ENCODE measurements around the gene PHF19.

Gene PHF19

DNA sequence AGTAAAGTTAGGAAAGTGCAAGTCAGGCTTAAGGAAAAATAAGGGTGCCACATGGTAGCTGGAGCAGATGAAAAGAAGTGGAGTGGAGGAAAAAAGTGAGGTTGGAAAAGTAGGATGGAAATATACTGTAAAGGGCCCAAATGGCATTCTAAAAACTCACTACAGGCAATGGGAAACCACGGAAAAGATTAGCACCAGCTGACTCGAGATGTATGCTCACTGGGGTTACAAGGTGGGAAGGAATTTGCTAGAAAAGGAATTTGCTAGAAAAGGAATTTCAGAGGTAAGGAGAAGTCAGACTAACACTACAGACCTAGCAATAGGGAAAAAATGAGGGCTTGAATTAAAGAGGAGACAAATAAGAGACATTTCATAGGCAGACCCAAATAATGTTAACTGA, 37.8 kb downstream of the PHF19 start:
- H3K27ac ChIP-seq, result no peak overlapping the region
- TF ChIP-seq, protein P1, sequence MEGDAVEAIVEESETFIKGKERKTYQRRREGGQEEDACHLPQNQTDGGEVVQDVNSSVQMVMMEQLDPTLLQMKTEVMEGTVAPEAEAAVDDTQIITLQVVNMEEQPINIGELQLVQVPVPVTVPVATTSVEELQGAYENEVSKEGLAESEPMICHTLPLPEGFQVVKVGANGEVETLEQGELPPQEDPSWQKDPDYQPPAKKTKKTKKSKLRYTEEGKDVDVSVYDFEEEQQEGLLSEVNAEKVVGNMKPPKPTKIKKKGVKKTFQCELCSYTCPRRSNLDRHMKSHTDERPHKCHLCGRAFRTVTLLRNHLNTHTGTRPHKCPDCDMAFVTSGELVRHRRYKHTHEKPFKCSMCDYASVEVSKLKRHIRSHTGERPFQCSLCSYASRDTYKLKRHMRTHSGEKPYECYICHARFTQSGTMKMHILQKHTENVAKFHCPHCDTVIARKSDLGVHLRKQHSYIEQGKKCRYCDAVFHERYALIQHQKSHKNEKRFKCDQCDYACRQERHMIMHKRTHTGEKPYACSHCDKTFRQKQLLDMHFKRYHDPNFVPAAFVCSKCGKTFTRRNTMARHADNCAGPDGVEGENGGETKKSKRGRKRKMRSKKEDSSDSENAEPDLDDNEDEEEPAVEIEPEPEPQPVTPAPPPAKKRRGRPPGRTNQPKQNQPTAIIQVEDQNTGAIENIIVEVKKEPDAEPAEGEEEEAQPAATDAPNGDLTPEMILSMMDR (IDR thresholded peaks at IDR 0.05), result no peak
- no peak for TF ChIP-seq ZFX (IDR thresholded peaks at IDR 0.05; ENCODE audit: borderline replicate concordance)

GRCh38 chr9:120837921-120838320, 39.1 kb downstream of the PHF19 start:
- H3K27ac ChIP-seq, result no peak overlapping the region
- TF ChIP-seq ZFX (IDR thresholded peaks at IDR 0.05; ENCODE audit: borderline replicate concordance), result no peak
- TF ChIP-seq, protein P1 (IDR thresholded peaks at IDR 0.05), result no peak

- TF ChIP-seq, protein P1 (IDR thresholded peaks at IDR 0.05), result no peak
- peak overlapping the region; percentile 57 for H3K27ac ChIP-seq
These were observed 43.7 kb downstream of the PHF19 start for GRCh38 chr9:120833325-120833724.

DNA sequence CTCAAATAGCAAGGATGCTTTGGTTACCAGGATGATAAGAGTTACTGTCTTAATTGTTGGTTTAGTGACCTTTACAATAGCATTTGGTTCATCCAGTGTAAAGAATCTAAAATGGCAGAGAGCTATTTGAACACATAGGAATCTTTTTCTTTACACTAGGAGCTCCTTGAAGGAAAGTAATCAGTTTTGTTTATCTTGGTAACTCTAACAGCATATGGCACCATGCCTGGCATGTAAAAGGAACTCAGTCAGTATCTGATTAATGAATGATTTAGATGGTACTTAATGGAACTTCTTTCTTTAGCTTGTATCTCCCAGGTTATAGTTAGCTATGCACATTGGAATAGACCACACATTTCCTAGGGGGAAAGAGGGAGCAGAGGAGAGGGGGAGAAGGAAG, 44.2 kb downstream of the PHF19 start:
- TF ChIP-seq, protein P1 (IDR thresholded peaks at IDR 0.05), result no peak
- TF ChIP-seq ZFX (IDR thresholded peaks at IDR 0.05; ENCODE audit: borderline replicate concordance), result no peak
- H3K27ac ChIP-seq, result peak overlapping the region; percentile 57

DNA sequence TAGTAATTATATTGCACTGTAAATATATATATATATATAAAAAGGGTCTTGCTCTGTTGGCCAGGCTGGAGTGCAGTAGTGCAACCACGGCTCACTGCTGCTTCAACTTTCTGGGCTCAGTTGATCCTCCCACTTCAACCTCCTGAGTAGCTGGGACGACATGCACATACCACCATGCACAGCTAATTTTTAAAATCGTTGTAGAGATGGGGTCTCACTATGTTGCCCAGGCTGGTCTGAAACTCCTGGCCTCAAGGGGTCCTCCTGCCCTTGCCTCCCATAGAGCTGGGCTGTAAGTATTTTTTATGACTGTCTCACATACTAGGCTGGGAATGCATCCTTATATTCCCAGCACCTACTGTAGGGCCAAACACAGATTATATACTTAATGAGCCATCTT, 46.1 kb downstream of the PHF19 start:
- no peak overlapping the region for H3K27ac ChIP-seq
- TF ChIP-seq, protein P1 (IDR thresholded peaks at IDR 0.05), result no peak
- no peak for TF ChIP-seq ZFX (IDR thresholded peaks at IDR 0.05; ENCODE audit: borderline replicate concordance)

- TF ChIP-seq, protein P1 (IDR thresholded peaks at IDR 0.05), result no peak
- no peak for TF ChIP-seq ZFX (IDR thresholded peaks at IDR 0.05; ENCODE audit: borderline replicate concordance)
- H3K27ac ChIP-seq, result no peak overlapping the region
These were observed 46.8 kb downstream of the PHF19 start for GRCh38 chr9:120830151-120830550.

GRCh38 chr9:120829650-120830049, 47.3 kb downstream of the PHF19 start:
- no peak overlapping the region for H3K27ac ChIP-seq
- TF ChIP-seq ZFX (IDR thresholded peaks at IDR 0.05; ENCODE audit: borderline replicate concordance), result no peak
- TF ChIP-seq, protein P1 (IDR thresholded peaks at IDR 0.05), result no peak

All from 22Rv1 (cell line).